Erythroblast (primary cell): ENCODE measurements around the gene KIF21B.
"Not testable (repeated sequence)": the region's sequence is repeated elsewhere in the genome, so short reads cannot be mapped to it uniquely, and the experiment has no call there.

Source experiments
- DNase-seq, 2 experiments: peaks; one replicate each; lab custom pipeline; 2025; lab: John Stamatoyannopoulos, UW
- GATA1 ChIP-seq: IDR thresholded peaks from 2 replicates; pipeline ENCODE4 v1.6.1; 2011; ENCODE audit warnings: low read depth, mild to moderate bottlenecking, control low read depth, low read length, moderate library complexity
- POLR2A ChIP-seq: IDR thresholded peaks from 2 replicates; pipeline ENCODE4 v1.6.1; 2011; ENCODE audit warnings: mild to moderate bottlenecking, low read length

The KIF21B gene

GRCh38 chr1:200962631-200963030 is 60.9 kb downstream of the KIF21B start:
- DNase-seq, result no peak
- TF ChIP-seq GATA1, result no peak
- no peak for TF ChIP-seq POLR2A

- DNase-seq, result not testable (repeated sequence)
These were observed 61.4 kb downstream of the KIF21B start for GRCh38 chr1:200962151-200962550.

DNA sequence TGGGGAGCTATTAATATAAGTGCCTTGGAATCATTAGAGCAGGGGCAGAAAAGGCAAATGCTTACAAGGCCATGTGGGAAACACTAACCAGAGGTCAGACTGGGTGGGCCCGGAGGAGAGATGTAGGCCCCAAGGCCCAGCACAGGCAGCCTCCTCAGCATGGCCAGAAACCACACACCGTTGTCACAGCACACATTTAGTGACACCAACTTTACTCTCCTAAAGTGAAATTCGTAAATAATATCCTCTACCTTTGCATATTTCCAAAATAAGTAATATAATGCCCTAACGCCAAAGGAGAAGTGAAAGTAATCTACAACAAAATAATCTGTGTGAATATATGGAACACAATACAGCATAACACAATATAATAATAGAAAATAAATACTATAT is 62.6 kb downstream of the KIF21B start:
- TF ChIP-seq GATA1, result no peak
- no peak for TF ChIP-seq POLR2A

GRCh38 chr1:200960236-200960947 is 63.1 kb downstream of the KIF21B start:
- DNase-seq, result no peak
- no peak for TF ChIP-seq POLR2A
- TF ChIP-seq GATA1, result no peak

More for the DNA sequence above, 62.6 kb downstream of the KIF21B start:
- no peak for DNase-seq

- TF ChIP-seq POLR2A (no peak), GATA1 (no peak)
- no peak for DNase-seq
These were observed 64.0 kb downstream of the KIF21B start for GRCh38 chr1:200959411-200959921.

DNA sequence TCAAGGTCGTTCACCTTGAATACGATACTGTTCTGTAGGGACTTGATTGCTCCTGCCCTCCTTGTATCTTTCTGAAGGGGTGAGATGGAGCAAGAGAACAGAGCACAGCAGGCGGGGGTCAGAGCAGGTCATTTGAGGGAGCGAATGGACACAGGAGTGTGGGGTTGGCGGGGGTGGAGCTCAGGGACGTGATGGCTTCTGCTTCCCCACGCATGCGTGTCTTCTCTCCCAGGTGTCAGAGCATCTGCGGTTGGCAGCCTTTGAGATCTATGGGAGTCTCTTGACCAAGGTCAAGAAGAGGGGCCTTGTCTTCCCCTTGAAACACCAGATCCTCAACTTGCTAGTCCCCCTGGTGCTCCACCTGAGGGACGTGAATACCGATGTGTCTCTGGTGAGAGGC is 64.9 kb downstream of the KIF21B start:
- TF ChIP-seq GATA1 (no peak), POLR2A (no peak)
- no peak for DNase-seq

DNA sequence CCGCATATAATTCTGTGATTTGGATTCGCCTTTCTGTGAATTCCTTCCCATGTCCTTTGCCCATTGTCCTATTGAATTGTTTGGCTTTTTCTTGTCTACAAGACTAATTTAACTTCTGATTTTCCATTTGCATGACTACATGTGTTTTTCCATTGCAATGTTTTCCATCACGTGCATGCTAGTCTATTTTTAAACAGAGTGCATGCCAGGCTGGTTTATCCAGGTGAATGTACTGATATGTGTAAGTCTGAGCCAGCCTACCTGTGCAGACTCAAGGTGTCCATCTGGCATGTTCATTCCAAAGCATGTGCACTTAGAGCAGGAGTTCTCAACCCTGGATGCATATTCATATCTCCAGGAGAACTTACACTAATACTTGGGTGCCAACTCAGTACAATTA is 69.1 kb downstream of the KIF21B start:
- no peak for DNase-seq
- TF ChIP-seq POLR2A (no peak), GATA1 (no peak)

DNA sequence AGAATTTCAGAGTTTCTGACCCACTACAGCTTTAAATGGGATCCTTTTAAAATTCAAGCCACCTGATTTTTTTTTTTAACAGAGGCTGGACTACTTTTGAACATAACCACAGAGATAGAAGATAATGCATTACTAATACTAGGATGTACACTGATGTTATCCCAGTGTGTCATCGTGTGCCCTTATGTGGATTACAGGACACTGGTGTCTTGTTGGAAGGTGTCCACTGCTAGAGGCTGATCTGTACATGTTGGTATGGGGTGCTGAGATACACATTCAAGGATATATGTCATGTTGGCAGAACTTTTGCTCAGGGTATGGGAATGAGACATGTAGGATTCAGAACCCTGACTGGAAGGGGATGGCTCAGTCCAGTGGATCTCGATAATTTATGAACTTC is 72.5 kb downstream of the KIF21B start:
- no peak for TF ChIP-seq POLR2A
- TF ChIP-seq GATA1, result no peak
- no peak for DNase-seq

GRCh38 chr1:200949626-200950025 is 73.9 kb downstream of the KIF21B start:
- no peak for DNase-seq
- TF ChIP-seq GATA1 (no peak), POLR2A (no peak)

- no peak for DNase-seq
- no peak for TF ChIP-seq POLR2A
- TF ChIP-seq GATA1, result no peak
These were observed 76.4 kb downstream of the KIF21B start for GRCh38 chr1:200947059-200947566.

DNA sequence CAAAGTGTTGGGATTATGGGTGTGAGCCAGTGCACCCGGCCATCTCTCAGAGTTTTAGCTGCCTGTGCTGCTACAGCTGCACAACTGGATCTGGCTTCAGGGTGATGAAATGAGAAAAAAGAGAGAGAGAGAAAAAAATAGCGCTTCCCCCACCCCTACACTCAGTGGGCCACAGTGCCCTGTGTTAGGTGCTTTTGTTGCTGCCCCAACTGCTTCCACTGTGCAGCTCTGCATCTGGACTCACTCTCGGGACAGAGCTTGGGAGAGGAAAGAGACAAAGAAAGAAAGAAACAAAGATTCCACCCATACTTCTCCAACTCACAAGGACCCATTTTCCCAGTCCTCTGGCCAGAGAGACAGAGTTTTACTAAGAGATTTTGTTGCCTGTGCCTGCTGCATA is 78.4 kb downstream of the KIF21B start:
- no peak for DNase-seq
- TF ChIP-seq POLR2A (no peak), GATA1 (no peak)

DNA sequence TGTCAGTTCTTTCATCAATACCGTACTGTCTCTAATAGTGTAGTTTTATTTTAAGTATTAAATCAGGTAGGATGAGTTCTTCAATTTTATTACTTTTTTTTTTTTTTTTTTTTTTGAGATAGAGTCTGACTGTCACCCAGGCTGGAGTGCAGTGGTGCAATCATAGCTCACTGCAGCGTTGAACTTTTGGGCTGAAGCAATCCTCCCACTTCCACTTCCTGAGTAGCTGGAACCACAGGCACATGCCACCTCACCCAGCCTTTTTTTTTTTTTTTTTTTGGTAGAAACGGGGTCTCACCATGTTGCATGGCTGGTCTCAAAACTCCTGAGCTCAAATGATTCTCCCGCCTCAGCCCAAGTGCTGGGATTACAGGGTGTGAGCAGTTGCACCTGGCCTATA is 84.6 kb downstream of the KIF21B start:
- DNase-seq, result no peak
- TF ChIP-seq GATA1, result no peak
- no peak for TF ChIP-seq POLR2A

DNA sequence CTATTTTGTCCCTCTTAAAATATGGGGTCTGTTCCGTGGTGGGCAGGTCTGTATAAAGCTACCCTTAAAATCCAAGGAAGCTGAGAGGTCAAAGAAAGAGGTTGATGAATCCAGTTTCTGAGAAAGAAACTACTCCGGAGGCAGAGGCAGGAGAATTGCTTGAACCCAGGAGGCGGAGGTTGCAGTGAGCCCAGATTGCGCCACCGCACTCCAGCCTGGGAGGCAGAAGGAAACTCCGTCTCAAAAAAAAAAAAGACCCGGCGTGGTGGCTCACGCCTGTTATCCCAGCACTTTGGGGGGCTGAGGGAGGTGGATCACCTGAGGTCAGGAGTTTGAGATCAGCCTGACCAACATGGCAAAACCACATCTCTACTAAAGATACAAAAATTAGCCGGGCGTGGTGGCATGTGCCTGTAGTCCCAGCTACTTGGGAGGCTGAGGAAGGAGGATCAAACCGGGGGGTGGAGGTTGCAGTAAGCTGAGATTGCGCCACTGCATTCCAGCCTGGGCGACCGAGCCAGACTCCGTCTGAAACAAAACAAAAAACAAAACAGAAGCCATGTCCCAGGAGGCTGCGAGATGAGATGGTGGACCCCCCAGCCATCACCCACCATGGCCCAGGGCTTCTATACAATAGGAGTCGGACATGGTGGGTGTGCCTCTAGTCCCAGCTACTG is 88.1 kb downstream of the KIF21B start:
- DNase-seq, result not testable (repeated sequence)

- no peak for DNase-seq
These were observed 88.8 kb downstream of the KIF21B start for GRCh38 chr1:200934676-200935245.

More at GRCh38 chr1:200934676-200935245, 88.8 kb downstream of the KIF21B start:
- TF ChIP-seq POLR2A, result no peak
- TF ChIP-seq GATA1, result no peak
